VCaP (cell line): Measurements from ENCODE around the gene RHO.
"Not testable (repeated sequence)": the region's sequence is repeated elsewhere in the genome, so short reads cannot be mapped to it uniquely, and the experiment has no call there.

Source experiments
- H3K27ac ChIP-seq: fragments of 450-650 bp; 2 replicates; pipeline ENCODE4 v1.5.1; 2017
- TF ChIP-seq, protein P1 (sequence below): fragments of 450-650 bp; conservative IDR thresholded peaks from 2 replicates; pipeline ENCODE4 v1.5.1; 2017; ENCODE audit warnings: mild to moderate bottlenecking, moderate library complexity

Gene RHO

DNA sequence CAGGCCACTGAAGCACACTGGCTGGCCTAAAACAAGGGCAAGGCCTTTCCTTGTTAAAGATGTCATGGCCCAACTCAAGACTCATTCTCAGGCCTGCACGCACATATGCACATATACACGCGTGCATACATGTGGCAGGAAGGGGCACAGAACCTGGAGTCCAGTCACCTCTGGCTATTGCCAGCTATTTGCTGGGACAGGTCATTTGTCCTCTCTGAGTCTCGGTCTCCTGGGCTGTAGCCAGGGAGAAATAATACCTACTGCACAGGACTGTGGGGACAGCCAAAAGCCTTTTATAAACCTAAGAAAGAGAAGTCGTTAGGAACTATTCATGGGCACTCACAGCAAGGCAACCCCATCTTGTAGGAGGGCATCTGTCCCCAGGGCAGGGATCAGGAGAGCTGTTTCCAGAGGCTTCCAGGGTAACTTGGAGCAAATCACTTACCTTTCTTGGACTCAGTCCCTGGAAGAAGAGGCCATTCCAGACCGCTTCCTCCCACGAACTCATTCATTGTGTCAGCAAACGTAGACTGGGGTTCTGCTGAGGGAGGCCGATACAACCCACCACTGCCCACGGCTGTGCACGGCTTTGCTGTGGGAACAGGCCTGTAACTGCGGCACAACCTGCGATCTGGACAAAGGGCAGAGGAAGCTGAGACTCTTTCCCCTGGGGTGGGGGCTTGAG is 41.1 kb upstream of the RHO start:
- H3K27ac ChIP-seq = no peak overlapping the region
- TF ChIP-seq, protein P1, sequence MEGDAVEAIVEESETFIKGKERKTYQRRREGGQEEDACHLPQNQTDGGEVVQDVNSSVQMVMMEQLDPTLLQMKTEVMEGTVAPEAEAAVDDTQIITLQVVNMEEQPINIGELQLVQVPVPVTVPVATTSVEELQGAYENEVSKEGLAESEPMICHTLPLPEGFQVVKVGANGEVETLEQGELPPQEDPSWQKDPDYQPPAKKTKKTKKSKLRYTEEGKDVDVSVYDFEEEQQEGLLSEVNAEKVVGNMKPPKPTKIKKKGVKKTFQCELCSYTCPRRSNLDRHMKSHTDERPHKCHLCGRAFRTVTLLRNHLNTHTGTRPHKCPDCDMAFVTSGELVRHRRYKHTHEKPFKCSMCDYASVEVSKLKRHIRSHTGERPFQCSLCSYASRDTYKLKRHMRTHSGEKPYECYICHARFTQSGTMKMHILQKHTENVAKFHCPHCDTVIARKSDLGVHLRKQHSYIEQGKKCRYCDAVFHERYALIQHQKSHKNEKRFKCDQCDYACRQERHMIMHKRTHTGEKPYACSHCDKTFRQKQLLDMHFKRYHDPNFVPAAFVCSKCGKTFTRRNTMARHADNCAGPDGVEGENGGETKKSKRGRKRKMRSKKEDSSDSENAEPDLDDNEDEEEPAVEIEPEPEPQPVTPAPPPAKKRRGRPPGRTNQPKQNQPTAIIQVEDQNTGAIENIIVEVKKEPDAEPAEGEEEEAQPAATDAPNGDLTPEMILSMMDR = no peak

DNA sequence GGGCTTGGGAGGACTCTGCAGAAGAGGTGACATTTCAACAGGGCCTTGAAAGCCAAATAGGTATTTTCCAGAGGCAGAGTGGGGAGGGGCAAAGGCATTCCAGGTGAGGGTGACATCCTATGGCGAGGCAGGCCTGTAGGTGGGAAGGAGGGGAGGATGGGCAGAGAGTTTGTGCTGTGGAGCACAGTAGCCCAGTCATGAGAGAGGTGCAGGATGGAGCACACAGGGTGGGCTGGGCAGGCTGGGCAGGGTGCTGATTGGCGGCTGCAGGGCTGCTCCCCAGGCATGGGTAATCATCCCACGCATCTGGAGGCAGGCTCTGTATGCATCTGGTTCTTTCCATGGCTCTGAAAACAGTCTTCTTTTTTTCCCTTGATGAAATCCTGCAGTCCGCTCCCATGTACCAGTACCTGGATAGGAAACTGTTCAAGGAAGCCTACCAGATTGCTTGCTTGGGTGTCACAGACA is 40.5 kb upstream of the RHO start:
- not testable (repeated sequence) for H3K27ac ChIP-seq

DNA sequence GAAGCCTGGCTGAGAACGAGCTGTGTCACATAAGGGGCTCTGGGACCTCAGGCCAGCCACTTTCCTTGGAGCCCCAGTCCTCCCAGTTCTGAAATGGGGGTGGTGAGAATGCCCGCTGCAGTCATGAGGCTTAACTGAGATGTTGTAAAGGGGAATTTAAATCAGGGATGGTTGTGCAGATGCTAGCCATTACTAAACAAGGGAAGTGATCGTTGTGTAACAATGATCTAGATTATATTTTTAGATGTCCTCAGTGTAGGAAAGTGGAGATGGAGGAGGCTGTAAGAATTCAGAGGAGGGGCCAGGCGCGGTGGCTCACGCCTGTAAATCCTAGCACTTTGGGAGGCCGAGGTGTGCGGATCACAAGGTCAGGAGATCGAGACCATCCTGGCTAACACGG is 39.2 kb upstream of the RHO start:
- H3K27ac ChIP-seq = not testable (repeated sequence)

DNA sequence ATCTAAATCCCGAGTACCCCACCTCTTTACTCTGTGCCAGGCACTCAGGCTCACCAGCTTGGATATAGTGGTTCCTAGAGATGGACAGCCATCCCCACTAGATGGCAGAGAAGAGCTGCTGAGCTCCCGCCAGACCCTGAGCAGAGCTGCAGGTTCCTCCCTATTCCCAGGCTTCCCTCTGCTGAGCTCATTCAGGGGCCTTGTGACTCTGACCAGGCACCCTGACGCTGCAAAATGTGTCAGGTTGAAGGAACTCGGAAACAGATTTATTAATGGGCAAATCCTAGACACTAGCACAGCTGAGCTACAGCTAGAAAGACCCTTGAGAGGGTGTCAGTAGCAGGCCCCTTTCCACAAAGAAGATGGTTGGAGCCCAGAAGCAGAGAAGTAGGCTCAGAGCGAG is 38.2 kb upstream of the RHO start:
- no peak overlapping the region for H3K27ac ChIP-seq
- TF ChIP-seq, protein P1 = peak; percentile 91

DNA sequence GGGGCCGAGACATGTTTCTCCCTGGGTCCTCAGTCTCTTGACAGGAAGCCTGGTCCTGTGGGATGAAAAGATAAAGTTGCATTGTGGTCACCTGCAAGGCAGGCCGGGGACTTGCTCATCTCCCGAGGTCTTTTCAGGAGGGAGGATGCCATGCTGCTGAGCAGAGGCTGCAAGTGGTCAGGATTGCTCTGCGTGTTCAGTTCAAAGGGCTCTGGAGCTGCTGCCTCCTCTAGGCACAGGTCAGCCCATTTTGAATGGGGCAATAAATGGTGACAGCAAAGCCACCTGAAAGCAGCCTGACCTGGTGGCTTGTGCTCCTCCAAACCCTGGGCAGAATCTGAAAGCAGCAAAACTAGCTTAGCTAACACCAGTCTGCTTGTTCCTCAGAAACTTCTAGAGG is 37.4 kb upstream of the RHO start:
- H3K27ac ChIP-seq = not testable (repeated sequence)

DNA sequence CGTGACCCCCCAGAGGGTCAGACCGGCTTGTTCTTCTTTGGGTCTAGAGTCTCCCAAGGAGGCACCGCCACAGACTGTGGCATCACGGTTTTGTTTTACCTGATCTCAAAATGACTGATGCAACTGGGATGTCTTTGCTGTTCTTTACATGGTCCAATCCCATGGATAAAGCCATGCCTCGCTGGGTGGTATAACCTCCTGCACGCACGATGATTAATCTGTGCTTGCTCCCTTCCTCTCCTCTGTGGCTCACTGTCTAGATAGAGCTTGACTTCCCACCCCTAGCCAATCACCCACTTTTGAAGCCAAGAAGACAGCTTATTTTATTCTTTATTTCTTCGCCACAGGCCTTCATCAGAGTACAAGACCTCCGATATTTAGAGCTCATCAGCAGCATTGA is 36.6 kb upstream of the RHO start:
- TF ChIP-seq, protein P1 = no peak

DNA sequence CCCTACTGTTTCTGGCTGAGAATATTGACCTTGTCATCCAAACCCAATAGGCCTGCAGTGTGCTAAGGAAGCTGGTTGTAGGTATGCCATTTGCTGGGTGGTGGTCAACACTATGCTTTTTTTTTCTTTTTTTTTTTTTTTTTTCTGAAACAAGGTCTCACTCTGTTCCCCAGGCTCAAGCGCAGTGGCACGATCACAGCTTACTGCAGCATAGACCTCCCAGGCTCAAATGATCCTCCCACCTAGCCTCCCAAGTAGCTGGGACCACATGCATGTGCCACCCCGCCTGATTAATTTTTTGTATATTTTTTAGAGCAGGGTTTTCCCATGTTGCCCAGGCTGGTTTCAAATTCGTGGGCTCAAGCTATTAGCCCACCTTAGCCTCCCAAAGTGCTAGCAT is 35.7 kb upstream of the RHO start:
- H3K27ac ChIP-seq = no peak overlapping the region
- TF ChIP-seq, protein P1 = no peak

More for the DNA sequence above, 36.6 kb upstream of the RHO start:
- H3K27ac ChIP-seq = no peak overlapping the region

DNA sequence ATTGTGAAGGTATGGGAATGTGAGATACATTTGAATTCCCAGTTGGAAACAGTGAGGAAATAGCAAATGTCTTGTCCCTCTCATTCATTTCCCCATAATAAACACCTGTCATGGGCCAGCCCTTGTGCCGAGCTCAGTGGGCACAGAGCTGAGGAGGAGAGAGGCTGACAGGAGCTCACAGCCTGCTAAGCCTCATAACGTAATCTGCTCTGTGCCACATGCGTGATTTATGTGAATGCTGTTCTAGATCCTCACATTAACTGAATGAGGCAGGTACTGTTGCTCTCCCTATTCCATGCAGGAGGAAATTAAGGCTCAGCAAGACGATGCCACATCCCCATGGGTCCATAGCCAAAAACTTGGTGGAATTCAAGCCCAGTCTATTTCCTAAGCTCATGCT is 35.2 kb upstream of the RHO start:
- H3K27ac ChIP-seq = no peak overlapping the region
- TF ChIP-seq, protein P1 = no peak

DNA sequence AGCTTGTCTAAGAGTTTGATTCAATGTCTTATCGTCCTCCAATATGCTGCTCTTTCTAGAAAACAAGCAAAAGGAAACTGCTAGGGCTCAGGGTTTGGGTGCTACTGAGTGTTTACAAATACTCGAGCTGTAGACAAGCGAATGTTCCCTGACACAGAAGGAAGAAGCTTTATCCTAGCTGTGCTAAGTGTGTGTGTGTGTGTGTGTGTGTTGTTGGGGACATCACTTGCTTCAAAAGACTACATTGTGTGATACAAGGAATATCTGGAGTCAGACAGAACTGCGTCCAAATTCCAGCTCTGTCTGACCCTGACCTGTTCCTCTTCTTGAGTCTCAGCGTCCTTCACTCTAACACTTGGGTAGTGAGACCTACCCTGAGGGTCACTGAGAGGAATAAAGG is 33.9 kb upstream of the RHO start:
- not testable (repeated sequence) for H3K27ac ChIP-seq

DNA sequence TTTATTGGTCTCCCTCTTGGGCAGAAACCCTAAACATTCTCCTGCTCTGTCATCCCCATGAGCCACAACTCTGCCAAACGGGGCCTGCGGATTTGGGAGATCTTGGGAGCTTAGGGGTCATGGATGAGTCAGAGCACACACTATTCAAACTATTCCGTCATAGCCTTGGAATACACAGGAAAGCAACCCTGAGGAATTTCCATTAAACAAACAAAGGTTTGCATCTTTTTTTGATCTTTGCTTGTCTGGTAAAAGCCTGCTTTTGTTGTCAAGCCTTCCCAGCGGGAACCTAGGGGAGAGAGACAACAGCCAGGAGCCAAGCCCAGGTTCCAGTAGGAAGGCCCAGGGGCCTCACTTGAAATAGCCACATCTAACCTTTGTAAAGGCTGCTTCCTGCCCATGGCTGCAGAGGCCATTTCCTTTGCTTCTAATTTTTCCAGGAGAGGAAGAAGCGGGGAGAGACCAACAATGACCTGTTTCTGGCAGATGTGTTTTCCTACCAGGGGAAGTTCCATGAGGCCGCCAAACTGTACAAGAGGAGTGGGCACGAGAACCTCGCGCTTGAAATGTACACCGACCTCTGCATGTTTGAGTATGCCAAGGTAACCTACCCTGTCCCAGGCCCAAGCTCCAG is 33.3 kb upstream of the RHO start:
- not testable (repeated sequence) for H3K27ac ChIP-seq

DNA sequence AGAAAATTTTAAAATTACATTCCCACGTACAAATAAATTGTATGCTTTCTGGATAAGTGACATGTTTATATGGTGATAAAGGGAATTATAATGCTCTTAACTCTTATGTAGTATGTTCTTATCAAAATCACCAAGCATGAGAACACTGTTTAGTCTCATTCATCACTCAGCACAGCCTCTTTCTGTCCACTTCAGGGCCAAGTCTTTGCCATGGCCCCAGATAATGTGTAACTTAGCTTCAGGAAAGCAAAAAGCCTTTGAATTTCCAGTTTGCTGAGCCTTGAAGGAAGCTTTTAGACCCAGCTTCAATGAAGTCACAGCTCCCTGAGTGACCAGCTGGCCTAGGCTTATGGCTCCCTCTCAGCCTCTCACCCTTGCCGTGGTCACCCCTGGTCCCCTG is 30.6 kb upstream of the RHO start:
- not testable (repeated sequence) for H3K27ac ChIP-seq

DNA sequence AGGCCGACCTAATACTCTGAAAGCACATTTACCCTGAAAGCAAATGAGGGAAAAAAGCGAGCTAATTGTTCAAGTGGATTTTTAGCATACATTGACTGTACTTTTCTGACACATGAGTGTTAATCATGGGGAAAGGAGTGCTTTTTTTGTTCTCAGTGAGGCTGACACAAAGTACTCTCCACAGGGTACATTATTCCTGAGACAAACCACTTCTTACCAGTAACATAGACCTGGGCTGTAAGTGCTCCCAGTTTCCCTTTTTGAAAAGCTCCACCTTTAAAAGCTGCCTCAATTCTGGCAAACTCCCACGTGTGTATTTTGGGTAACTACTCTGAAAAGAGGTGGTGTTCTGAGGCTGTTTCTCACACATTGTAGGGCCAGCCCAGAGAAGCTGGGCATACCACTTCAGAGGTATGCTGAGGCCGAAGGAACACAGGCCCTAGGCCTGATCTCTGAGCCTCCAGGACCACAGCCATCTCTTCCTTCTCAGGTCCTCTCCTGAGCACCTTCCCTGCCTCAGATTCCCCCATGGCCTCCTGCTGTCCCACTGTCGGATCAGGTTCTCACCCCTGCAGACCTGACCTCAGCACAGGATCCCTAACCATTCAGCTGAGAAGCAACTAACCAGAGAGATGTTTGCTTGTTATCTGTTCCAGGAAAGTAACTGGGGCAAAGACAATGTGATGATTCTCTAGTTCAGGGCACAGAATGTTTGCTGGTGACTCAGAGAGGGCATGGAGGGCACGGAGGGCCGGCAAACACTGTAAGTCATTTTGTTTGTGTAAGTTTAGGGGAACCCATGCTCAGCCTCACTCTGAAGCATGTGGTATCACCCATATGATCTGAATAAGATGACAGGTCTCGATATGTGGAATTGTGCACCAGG is 29.6 kb upstream of the RHO start:
- not testable (repeated sequence) for H3K27ac ChIP-seq

DNA sequence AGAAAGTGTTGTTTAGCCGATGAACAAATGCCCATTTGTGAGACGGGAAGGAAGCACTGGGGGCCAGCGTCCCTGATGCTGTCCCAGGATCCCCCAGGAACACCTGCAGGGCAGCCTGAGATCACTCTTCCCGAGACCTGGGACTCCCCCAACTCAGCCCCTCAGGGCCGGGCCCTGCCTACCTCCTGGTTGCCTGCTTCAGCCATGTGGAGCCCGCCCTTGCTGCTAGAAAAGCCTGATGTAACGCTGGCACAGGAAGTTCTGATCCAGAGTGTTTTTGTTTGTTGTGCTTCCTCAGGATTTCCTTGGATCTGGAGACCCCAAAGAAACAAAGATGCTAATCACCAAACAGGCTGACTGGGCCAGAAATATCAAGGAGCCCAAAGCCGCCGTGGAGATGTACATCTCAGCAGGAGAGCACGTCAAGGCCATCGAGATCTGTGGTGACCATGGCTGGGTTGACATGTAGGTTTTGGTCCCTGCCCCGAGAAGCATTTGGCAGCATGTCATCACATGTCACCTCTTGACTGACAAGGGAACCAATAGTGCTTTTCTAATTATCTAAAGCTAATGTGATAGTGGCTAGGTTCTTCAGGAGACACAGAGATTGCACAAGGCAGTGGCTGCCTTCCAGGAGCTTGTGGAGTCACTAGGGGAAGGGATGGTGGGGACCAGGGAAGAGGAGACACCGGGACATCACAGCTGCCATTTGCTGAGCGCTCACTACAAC is 28.7 kb upstream of the RHO start:
- H3K27ac ChIP-seq = not testable (repeated sequence)
